ENCODE results near the gene PTCH2. TPM values are rescaled to one million over a fixed set of nuclear protein-coding genes. Genes with fewer than 3 reads are reported as not detected.
A peak's percentile ranks its signal among the peaks of the same experiment; 100 is the strongest.

Gene PTCH2
- total and polyA plus RNA-seq, 2 of the 13 experiments (the other 11 are each of a cell fraction or from before 2014, with no cell fraction given), result 0.60 to 1.5 TPM

- TF ChIP-seq PRMT3 (CRISPR knock-in tag; IDR thresholded peaks at IDR 0.05; ENCODE audit: borderline replicate concordance, low read depth) (no peak), FOXK2 (IDR thresholded peaks at IDR 0.05) (no peak; the same call in 1 of the 2 replicates), FOXK1 (CRISPR knock-in tag; IDR thresholded peaks at IDR 0.05; ENCODE audit: borderline replicate concordance, low read depth) (peak; percentile 87; the same call in 1 of the 2 replicates), ZNF569 (CRISPR knock-in tag; IDR thresholded peaks at IDR 0.05; ENCODE audit: borderline replicate concordance) (no peak), ZNF235 (CRISPR knock-in tag; IDR thresholded peaks at IDR 0.05; ENCODE audit: borderline replicate concordance) (no peak), ZNF674 (CRISPR knock-in tag; IDR thresholded peaks at IDR 0.05; ENCODE audit: low read depth) (no peak), ZC3H13 (CRISPR knock-in tag; IDR thresholded peaks at IDR 0.05) (no peak; the same call in 1 of the 2 replicates), ZFP82 (CRISPR knock-in tag; IDR thresholded peaks at IDR 0.05; ENCODE audit: borderline replicate concordance) (peak; percentile 70; the same call in 1 of the 2 replicates), BCL3 (CRISPR knock-in tag; IDR thresholded peaks at IDR 0.05) (peak; percentile 41; the same call in 1 of the 2 replicates), HNRNPK (IDR thresholded peaks at IDR 0.05; ENCODE audit: low read depth, low read length, poor library complexity, severe bottlenecking) (no peak), ERF (CRISPR knock-in tag; IDR thresholded peaks at IDR 0.05) (peak; percentile 96), FLYWCH1 (CRISPR knock-in tag; IDR thresholded peaks at IDR 0.05) (no peak), TOE1 (CRISPR knock-in tag; IDR thresholded peaks at IDR 0.05) (no peak), MEF2D (CRISPR knock-in tag; IDR thresholded peaks at IDR 0.05) (no peak), CREM (IDR thresholded peaks at IDR 0.05) (peak; percentile 99), CREM (CRISPR knock-in tag; IDR thresholded peaks at IDR 0.05) (peak; percentile 95), IKZF4 (CRISPR knock-in tag; IDR thresholded peaks at IDR 0.05; ENCODE audit: borderline replicate concordance, low read depth, not compliant biosample characterization) (no peak), ZNF639 (CRISPR knock-in tag; conservative IDR thresholded peaks at IDR 0.05) (peak; percentile 37; the same call in 1 of the 2 replicates), PCBP2 (optimal IDR thresholded peaks at IDR 0.05; ENCODE audit: low read depth, low read length, poor library complexity, severe bottlenecking) (no peak), ZNF841 (CRISPR knock-in tag; IDR thresholded peaks at IDR 0.05; ENCODE audit: borderline replicate concordance) (0 out of 2 replicates have a peak, but pooled peaks have one; percentile 66), TSC22D2 (CRISPR knock-in tag; IDR thresholded peaks at IDR 0.05; ENCODE audit: borderline replicate concordance) (no peak), RAD21 (CRISPR knock-in tag; IDR thresholded peaks at IDR 0.05) (peak; percentile 39), KDM6A (CRISPR knock-in tag; IDR thresholded peaks at IDR 0.05; ENCODE audit: low read depth) (no peak; the same call in 1 of the 2 replicates), ZNF3 (CRISPR knock-in tag; IDR thresholded peaks at IDR 0.05) (no peak), ZNF296 (CRISPR knock-in tag; conservative IDR thresholded peaks at IDR 0.05) (no peak), ATF3 (CRISPR knock-in tag; IDR thresholded peaks at IDR 0.05) (no peak), ZNF570 (CRISPR knock-in tag; IDR thresholded peaks at IDR 0.05; ENCODE audit: borderline replicate concordance) (peak; percentile 81; the same call in 1 of the 2 replicates), ZNF703 (CRISPR knock-in tag; IDR thresholded peaks at IDR 0.05; ENCODE audit: borderline replicate concordance) (peak; percentile 32; the same call in 1 of the 2 replicates)
Measured at GRCh38 chr1:44775078-44775929, 67.7 kb downstream of the PTCH2 start, which contains the start of gene RPS8 (continued).

Measured in HepG2 (cell line).